Thoracic aorta (tissue), 2 donors: Measurements from ENCODE around the gene ELSPBP1. TPM values are rescaled to one million over a fixed set of nuclear protein-coding genes. Genes with fewer than 3 reads are reported as not detected.

Source experiments
- ATAC-seq: fragments of 150-250 bp; one replicate; pipeline ENCODE4 v1.8.0; 2017; ENCODE audit warnings: low read depth; ENCODE audit not compliant: insufficient number of reproducible peaks, low FRiP score
- DNase-seq: peaks from one replicate; pipeline ENCODE4 v3.0.0-alpha.2; 2020; ENCODE audit warnings: low spot score
- H3K27ac ChIP-seq, 2 donors: fragments of 200-600 bp; sonication (generic); 1 replicate in 1 of 2; 2 replicates in 1 of 2; pipeline ENCODE4 v1.5.1; 2016; ENCODE audit warnings: mild to moderate bottlenecking in 2 of 2, moderate library complexity in 2 of 2
- H3K27me3 ChIP-seq: fragments of 200-600 bp; sonication (generic); replicated peaks from 2 replicates; pipeline ENCODE4 v1.6.0; 2016; ENCODE audit warnings: mild to moderate bottlenecking; ENCODE audit not compliant: insufficient read depth
- H3K36me3 ChIP-seq: fragments of 200-600 bp; sonication (generic); one replicate; pipeline ENCODE4 v1.5.1; 2016
- H3K4me1 ChIP-seq, 2 donors: fragments of 200-600 bp; sonication (generic); 1 replicate in 1 of 2; 2 replicates in 1 of 2; pipeline versions ENCODE4 v1.5.1 to v1.6.0; 2016; ENCODE audit warnings: low read depth in 2 of 2, mild to moderate bottlenecking in 1 of 2; ENCODE audit not compliant: control insufficient read depth in 1 of 2
- H3K4me3 ChIP-seq: fragments of 200-600 bp; sonication (generic); 2 replicates; pipeline ENCODE4 v1.5.1; 2016; ENCODE audit warnings: mild to moderate bottlenecking
- H3K9me3 ChIP-seq: fragments of 200-600 bp; sonication (generic); 2 replicates; pipeline ENCODE4 v1.5.1; 2016
- total RNA-seq, 2 donors: library from RNA; depleted of rRNA; stranded (reverse); fragments of >200 nt; gene quantifications; one replicate each; pipeline versions ENCODE4 v1.1.0 to v1.2.3, GENCODE V29; 2016
- TF ChIP-seq, protein P1 (sequence below): fragments of 200-600 bp; sonication (generic); IDR thresholded peaks from one replicate; pipeline ENCODE4 v1.5.1; 2019; ENCODE audit warnings: antibody characterized with exemption

The ELSPBP1 gene
- total RNA-seq, 2 donors from 2014 or later, result not detected

DNA sequence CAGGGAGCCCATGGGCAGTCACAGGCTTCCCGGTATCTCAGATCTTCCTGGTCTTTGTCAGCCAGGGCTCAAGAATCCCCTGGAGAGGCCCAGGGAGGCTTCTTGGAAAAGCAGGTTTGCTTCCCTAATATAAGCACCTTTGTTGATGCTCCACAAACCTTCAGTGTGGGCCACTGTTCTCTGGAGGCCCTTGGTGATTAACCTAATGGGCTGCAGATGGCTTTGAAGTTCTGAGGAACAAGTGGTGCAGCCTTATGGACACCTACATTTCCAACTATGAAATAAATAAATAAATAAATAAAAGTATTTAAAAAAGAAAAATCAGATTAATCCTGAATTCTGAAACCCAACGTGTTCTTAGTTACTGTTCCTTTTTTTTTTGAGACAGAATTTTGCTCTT is 2.4 kb upstream of the ELSPBP1 start, which contains the start of gene BSPH1:
Gene BSPH1, minus strand, starts transcription at position 101 of the 400 bp plus-strand sequence. Its CDS starts 89 bp downstream, at position 12.
- H3K4me3 ChIP-seq, result no peak within 1 kb of the TSS
- no peaks in the 10 kb centered on the region for H3K9me3 ChIP-seq
- no peak within 1 kb of the TSS for H3K27ac ChIP-seq
- TF ChIP-seq, protein P1, sequence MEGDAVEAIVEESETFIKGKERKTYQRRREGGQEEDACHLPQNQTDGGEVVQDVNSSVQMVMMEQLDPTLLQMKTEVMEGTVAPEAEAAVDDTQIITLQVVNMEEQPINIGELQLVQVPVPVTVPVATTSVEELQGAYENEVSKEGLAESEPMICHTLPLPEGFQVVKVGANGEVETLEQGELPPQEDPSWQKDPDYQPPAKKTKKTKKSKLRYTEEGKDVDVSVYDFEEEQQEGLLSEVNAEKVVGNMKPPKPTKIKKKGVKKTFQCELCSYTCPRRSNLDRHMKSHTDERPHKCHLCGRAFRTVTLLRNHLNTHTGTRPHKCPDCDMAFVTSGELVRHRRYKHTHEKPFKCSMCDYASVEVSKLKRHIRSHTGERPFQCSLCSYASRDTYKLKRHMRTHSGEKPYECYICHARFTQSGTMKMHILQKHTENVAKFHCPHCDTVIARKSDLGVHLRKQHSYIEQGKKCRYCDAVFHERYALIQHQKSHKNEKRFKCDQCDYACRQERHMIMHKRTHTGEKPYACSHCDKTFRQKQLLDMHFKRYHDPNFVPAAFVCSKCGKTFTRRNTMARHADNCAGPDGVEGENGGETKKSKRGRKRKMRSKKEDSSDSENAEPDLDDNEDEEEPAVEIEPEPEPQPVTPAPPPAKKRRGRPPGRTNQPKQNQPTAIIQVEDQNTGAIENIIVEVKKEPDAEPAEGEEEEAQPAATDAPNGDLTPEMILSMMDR, result no peak
- no peak for DNase-seq
- H3K27me3 ChIP-seq, result no peaks in the 10 kb centered on the region
- no peaks in the 10 kb centered on the region for H3K4me1 ChIP-seq
- no peaks in the 10 kb centered on the region for H3K36me3 ChIP-seq
- no peak for ATAC-seq

DNA sequence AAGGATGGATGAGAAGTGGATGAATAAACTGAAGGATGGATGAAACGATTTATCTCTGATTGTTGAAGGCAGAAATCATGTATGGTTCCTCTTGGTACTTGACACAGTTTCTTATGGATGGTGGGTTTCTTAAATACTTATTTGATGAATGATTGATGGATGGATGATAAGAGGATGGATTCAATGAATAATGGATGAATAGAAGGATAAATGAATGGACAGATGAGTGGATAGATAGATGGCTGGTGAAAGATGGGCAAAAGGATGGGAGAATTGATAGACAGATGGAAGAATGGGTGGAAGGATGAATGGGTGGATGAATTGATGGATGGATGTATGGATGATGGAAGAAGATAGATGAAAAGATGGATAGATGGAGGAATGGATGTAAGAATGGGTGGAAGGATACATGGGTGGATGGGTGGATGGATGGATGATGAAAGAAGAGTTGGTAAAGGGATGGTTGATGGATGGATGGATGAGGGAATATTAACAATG is 1.8 kb downstream of the ELSPBP1 start:
- no peak overlapping the region for H3K4me3 ChIP-seq
- ATAC-seq (no peak), DNase-seq (no peak)
- no peak overlapping the region for H3K27ac ChIP-seq
- no peaks in the 10 kb centered on the region for H3K36me3 ChIP-seq
- H3K27me3 ChIP-seq, result no peaks in the 10 kb centered on the region
- TF ChIP-seq, protein P1, result no peak
- H3K9me3 ChIP-seq, result no peaks in the 10 kb centered on the region
- no peaks in the 10 kb centered on the region for H3K4me1 ChIP-seq

DNA sequence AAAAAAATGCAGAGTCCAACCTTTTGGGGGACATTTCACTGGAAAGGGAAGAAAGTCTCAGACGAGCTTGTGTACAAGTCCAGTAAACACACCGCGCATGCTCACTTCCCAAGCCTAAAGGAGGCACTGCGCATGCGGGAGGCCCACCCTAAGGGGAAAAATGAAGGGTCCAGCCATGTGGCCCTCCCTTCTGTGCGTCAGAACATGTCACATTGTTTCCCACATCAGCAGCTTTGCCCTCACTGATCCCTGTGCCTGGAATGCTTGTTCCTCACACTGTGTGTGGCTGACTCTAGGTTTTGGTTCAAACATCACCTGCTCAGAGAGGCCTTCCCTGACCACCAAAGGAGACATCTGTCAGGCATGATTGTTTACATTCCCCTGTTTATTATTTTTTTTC is 4.4 kb downstream of the ELSPBP1 start:
- Histone ChIP-seq H3K36me3 (no peaks in the 10 kb centered on the region), H3K27me3 (no peaks in the 10 kb centered on the region), H3K27ac (no peak overlapping the region), H3K4me3 (no peak overlapping the region), H3K4me1 (no peaks in the 10 kb centered on the region), H3K9me3 (no peaks in the 10 kb centered on the region)
- TF ChIP-seq, protein P1, result no peak
- ATAC-seq (no peak), DNase-seq (no peak)

DNA sequence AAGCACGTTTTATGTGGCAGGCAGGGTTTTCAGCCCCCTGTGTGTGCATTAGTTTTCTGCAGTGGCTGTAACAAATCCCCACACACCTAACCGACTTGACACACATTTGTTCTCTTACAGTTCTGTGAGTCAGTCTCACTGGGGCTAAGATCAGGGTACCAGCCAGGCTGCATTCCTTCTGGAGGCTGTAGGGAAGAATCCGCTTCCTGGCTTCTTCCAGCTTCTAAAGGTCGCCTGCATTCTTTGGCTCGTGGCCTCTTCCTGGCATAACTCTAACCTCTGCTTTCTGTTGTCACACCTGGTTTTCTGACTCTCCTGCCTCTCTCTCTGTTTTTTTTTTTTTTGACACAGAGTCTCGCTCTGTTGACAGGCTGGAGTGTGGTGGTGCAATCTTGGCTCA is 6.4 kb downstream of the ELSPBP1 start:
- Histone ChIP-seq H3K27me3 (no peaks in the 10 kb centered on the region), H3K27ac (no peak overlapping the region), H3K36me3 (no peaks in the 10 kb centered on the region), H3K4me1 (no peaks in the 10 kb centered on the region), H3K4me3 (no peak overlapping the region), H3K9me3 (no peaks in the 10 kb centered on the region)
- TF ChIP-seq, protein P1, result no peak
- no peak for DNase-seq
- ATAC-seq, result no peak

DNA sequence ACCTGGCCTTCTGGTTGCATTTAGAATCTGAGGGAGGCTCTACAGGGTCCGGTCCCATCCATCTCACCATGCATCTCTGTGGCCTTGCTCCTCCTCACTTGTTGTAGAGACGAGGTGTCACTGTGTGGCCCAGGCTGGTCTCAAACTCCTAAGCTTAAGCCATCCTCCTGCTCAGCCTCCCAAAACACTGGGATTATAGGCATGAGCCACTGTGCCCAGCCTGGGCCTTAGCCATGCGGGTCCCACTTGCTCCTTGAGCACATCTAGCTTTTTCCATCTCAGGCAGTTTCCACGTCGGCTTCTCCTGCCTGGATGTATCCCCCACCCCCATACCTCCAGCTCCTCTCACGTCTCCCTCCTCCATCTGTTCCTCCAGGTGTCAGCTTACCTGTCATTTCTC is 9.8 kb downstream of the ELSPBP1 start:
- DNase-seq, result no peak
- TF ChIP-seq, protein P1, result no peak
- Histone ChIP-seq H3K9me3 (no peaks in the 10 kb centered on the region), H3K4me1 (no peaks in the 10 kb centered on the region), H3K36me3 (no peaks in the 10 kb centered on the region), H3K27me3 (no peaks in the 10 kb centered on the region), H3K27ac (no peak overlapping the region), H3K4me3 (no peak overlapping the region)
- ATAC-seq, result no peak
